H1 (cell line): ENCODE data around the gene RTP1. TPM values are rescaled to one million over a fixed set of nuclear protein-coding genes. Genes with fewer than 3 reads are reported as not detected.

Experiments used
- BCL11A ChIP-seq, 2 experiments: IDR thresholded peaks; one replicate each; pipeline ENCODE4 v1.6.1; 2011; ENCODE audit warnings: low read depth in 2 of 2, low read length in 2 of 2, mild to moderate bottlenecking in 2 of 2
- CTBP2 ChIP-seq: IDR thresholded peaks from 2 replicates; pipeline ENCODE4 v1.7.0; 2011; ENCODE audit warnings: borderline replicate concordance, mild to moderate bottlenecking, moderate library complexity, mixed read lengths, low read length; ENCODE audit not compliant: insufficient read depth, insufficient read length
- EZH2 ChIP-seq: fragments of 200-600 bp; sonication (generic); IDR thresholded peaks from 2 replicates; pipeline ENCODE4 v1.7.1; 2012; ENCODE audit warnings: low read depth, mild to moderate bottlenecking, moderate library complexity, low read length, inconsistent platforms; ENCODE audit not compliant: severe bottlenecking
- FOSL1 ChIP-seq: IDR thresholded peaks from 2 replicates; pipeline ENCODE4 v1.6.1; 2011; ENCODE audit warnings: mild to moderate bottlenecking, low read depth, low read length, moderate library complexity; ENCODE audit not compliant: insufficient read depth
- RFX5 ChIP-seq: IDR thresholded peaks from 2 replicates; pipeline ENCODE4 v1.6.1; 2011; ENCODE audit warnings: low read depth, low read length, improper control_type of control experiment, borderline replicate concordance
- SIX5 ChIP-seq: IDR thresholded peaks from 2 replicates; pipeline ENCODE4 v1.6.1; 2011; ENCODE audit warnings: mild to moderate bottlenecking, low read depth, low read length
- polyA plus RNA-seq, 7 experiments: library from polyadenylated mRNA; depleted of rRNA in 3 of 7; stranded (reverse) in 5 of 7; unstranded in 2 of 7; fragments of >200 nt in 5 of 7; fragments of 200-250 nt in 2 of 7; gene quantifications; 1 replicate in 5 of 7; 2 replicates in 1 of 7; 4 replicates in 1 of 7; pipeline versions ENCODE4 v1.2.1 to v1.2.3, GENCODE V29; 2011 to 2013; ENCODE audit warnings: missing spikeins in 2 of 7, mixed read lengths in 2 of 7
- total RNA-seq: library from RNA; stranded (reverse); fragmentation: NEBNext Ultra II Directional; extraction: Animal tissue kit (Norgen Biotek cat#: 25700); gene quantifications from 2 replicates; pipeline ENCODE4 v1.2.1, GENCODE V29; 2021

RTP1 gene
- total and polyA plus RNA-seq, 2 of the 8 experiments (the other 6 are each of a cell fraction or from before 2014, with no cell fraction given), result 2.9 to 3.0 TPM

DNA sequence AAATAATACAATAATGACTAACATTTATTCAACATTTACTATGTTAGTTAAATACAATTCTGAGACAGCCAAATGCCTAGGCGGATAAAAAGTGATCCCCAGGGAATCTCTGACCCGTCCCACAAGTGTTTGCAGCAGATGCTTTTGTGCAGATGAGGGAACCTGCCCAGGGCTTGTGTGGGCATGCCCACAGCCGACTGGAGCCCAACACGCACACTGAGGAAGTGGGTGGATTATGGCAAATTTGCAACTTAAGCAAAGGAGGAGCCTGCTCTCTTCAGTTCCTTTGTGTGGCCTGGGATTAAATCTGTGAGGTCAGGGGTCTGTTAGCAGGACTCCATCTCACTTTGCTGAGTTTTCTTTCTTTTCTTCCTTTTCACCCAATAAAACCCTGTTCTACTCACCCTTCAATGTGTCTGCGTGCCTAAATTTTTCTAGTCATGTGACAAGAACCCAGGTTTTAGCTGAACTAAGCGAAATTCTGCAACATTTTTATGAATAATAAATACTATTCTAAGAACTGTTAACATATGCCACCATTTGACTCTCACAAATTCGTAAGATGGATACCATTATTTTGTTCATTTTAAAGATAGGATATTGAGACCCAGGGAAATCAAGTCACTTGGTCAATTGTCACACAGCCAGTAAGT, 13.9 kb upstream of the RTP1 start (continued):
- TF ChIP-seq RFX5 (no peak), EZH2 (no peak), SIX5 (no peak), FOSL1 (no peak), BCL11A (IDR thresholded peaks at IDR 0.05; ENCODE audit: low read depth in 2 of 2, low read length in 2 of 2) (no peak), CTBP2 (no peak)
